HUES64 (cell line): ENCODE measurements around the gene NT5DC4.

Experiments
- H3K27ac ChIP-seq: 2 replicates; pipeline ENCODE4 v1.7.0; 2013; ENCODE audit warnings: low read depth, low read length, inconsistent platforms
- H3K27me3 ChIP-seq: 2 replicates; pipeline ENCODE4 v1.6.1; 2013; ENCODE audit warnings: mild to moderate bottlenecking, low read length; ENCODE audit not compliant: insufficient read depth
- H3K36me3 ChIP-seq: 2 replicates; pipeline ENCODE4 v1.6.1; 2013; ENCODE audit warnings: mild to moderate bottlenecking, low read length; ENCODE audit not compliant: insufficient read depth
- H3K4me1 ChIP-seq: 2 replicates; pipeline ENCODE4 v1.6.1; 2013; ENCODE audit warnings: mild to moderate bottlenecking, low read length, moderate library complexity; ENCODE audit not compliant: insufficient read depth
- H3K4me3 ChIP-seq: 2 replicates; pipeline ENCODE4 v1.5.1; 2013; ENCODE audit warnings: mild to moderate bottlenecking, low read length, moderate library complexity
- H3K9ac ChIP-seq: 2 replicates; pipeline ENCODE4 v1.6.1; 2013; ENCODE audit warnings: mild to moderate bottlenecking, low read depth, low read length
- H3K9me3 ChIP-seq: 2 replicates; pipeline ENCODE4 v1.6.1; 2013; ENCODE audit warnings: low read depth, low read length; ENCODE audit not compliant: insufficient read depth
- WGBS: fragments of 150-250, 120-280 bp; methylation state at CpG from one replicate; pipeline ENCODE4 v1.1.7; 2013; ENCODE audit warnings: missing lambda C conversion rate; 5-methylcytosine and 5-hydroxymethylcytosine counted together

NT5DC4 gene

DNA sequence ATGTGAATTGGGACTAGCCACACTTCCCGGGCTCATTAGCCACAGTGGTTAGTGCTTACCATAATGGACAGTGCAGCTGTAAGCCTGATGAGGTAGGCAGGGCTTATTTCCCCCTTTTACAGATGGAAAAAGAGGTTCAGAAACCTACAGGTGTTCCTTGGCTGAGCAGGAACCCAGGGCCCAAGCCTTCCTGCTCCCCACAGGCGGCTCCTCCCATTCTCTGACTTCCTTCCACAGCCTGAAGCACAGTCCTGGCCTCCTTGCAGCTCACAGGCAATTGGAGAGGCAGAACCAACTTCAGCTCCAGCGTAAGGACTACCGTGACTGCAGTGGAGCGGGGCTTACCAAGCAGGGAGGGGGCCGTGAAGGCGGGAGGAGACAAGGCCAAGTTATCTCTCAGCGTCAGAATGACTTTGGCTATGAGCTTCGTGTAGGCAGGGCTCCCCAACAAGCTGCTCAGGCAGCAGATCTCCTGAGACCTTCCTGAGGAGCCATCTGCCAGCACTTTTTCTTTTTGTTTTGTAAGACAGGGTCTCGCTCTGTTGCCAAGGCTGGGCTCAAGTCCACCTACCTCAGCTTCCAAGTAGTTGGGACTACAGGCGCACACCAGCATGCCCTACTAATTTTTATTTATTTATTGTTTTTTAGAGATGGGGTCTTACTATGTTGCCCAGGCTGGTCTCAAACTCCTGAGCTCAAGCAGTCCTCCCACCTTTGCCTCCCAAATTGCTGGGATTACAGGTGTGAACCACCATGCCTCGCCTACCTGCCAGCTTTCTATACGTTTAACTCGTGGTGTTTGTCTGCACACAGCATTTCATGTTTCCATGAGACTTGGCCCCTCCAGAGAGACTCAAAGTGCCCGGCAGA is 34.2 kb upstream of the NT5DC4 start:
- no peaks in the 10 kb centered on the region for H3K9me3 ChIP-seq
- no peaks in the 10 kb centered on the region for H3K4me1 ChIP-seq
- no peaks in the 10 kb centered on the region for H3K36me3 ChIP-seq
- no peak overlapping the region; the same call in 1 of the 2 replicates for H3K9ac ChIP-seq
- no peak overlapping the region for H3K4me3 ChIP-seq
- H3K27me3 ChIP-seq = no peaks in the 10 kb centered on the region
- WGBS = 90% methylated on average over 14 of the region's 15 CpGs
- no peak overlapping the region for H3K27ac ChIP-seq

DNA sequence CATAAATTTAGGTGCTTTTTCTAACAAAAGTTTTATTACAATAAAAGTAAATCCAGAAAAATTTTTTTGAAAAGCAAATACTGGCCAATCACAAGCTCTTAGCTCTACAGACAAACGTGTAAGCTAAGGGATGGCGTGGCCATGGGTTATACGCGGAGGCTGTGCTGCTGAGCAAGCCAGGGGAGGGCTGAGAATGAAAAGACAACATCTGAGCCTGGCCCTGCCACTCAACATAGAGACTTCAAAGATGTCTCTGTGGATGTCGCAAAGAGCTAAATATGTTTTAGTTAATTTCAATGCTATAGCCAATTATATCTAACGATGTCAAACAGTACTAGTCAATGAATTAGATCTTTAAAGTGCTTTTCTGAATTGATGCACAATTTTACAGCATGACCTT is 33.3 kb upstream of the NT5DC4 start:
- Histone ChIP-seq H3K36me3 (no peaks in the 10 kb centered on the region), H3K4me1 (no peaks in the 10 kb centered on the region), H3K27ac (no peak overlapping the region), H3K9me3 (no peaks in the 10 kb centered on the region), H3K9ac (no peak overlapping the region), H3K27me3 (no peaks in the 10 kb centered on the region), H3K4me3 (no peak overlapping the region)
- 89% methylated on average over 5 of the region's 6 CpGs for WGBS

DNA sequence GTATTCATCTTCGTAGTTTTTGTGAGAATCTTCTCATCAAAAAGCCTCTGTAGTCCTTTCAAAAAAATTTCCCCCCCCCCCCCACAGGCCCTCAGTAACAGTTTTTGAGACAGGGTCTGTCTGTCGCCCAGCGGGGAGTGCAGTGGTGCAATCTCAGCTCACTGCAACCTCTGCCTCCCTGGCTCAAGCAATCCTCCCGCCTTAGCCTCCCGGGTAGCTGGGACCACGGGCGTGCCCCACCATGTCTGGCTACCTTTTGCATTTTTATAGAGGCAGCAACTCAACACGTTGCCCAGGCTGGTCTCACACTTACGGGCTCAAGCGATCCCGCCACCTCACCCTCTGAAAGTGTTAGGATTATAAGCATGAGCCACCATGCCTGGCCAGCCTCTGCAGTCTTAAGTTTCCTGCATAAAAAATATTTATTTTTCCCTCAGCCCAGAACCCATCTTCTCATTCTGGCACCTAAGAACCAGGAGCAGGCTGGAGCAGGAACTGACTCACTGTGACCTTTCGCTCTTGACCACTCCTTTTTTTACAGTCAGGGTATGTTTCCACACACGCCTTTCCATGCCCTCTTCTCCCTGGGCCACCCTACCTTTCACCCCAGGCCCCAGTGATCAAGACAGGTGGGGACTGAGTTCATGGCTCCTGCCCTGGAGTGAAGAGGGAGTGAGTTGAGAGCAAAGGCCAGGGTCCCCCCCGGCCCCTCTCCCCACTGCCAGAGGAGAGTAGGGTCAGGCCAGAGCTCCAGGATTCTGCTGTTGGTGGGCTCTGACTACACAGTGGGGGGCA is 32.5 kb upstream of the NT5DC4 start:
- H3K4me3 ChIP-seq = no peak overlapping the region
- no peaks in the 10 kb centered on the region for H3K4me1 ChIP-seq
- no peak overlapping the region for H3K27ac ChIP-seq
- no peaks in the 10 kb centered on the region for H3K36me3 ChIP-seq
- H3K9me3 ChIP-seq = no peaks in the 10 kb centered on the region
- no peak overlapping the region for H3K9ac ChIP-seq
- WGBS = 93% methylated on average over 14 of the region's 14 CpGs
- H3K27me3 ChIP-seq = no peaks in the 10 kb centered on the region

DNA sequence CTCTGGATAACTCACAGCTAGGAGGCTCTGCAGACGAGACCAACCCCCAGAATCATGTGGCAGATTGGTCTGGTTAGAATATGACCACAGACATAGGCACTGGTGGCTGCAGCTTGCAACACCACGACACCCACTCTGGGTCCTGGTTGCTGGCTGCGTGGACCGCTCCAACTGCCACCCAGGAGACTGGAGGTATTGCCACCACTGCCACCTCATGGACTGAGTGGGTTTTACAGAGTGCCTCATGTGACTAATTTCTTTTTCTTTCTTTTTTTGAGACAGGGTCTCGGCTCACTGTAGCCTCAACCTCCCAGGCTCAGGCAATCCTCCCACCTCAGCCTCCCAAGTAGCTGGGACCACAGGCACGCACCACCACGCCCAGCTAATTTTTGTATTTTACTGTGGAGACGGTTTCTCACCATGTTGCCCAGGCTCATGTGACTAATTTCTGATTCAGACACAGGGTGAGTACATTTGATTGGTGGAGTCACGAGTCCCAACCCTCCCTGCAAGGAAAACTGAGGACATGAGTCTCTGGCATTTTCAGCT is 29.9 kb upstream of the NT5DC4 start:
- no peaks in the 10 kb centered on the region for H3K27me3 ChIP-seq
- H3K9ac ChIP-seq = no peak overlapping the region
- H3K36me3 ChIP-seq = no peaks in the 10 kb centered on the region
- no peaks in the 10 kb centered on the region for H3K4me1 ChIP-seq
- H3K4me3 ChIP-seq = no peak overlapping the region
- H3K27ac ChIP-seq = no peak overlapping the region
- H3K9me3 ChIP-seq = no peaks in the 10 kb centered on the region
- WGBS = 83% methylated on average over 9 of the region's 9 CpGs

DNA sequence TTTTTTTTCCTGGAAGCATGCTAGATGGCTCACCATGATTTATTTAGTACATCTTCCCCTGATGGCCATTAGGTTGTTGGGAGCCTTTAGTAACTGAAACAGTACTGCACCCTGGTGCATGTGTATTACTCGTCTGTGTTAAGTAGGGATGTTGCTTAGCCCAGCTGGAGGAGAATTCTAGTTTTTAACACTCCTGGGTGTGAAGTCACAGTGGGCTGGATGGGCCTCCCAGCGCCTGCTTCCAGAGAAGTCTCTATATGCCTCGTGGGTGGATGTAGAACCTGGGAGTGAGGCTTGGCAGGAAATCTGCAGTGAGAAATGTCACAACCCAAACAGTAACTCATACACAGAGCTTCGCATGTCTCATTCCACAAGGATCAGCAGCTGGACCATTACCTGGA is 28.9 kb upstream of the NT5DC4 start:
- Histone ChIP-seq H3K9me3 (no peaks in the 10 kb centered on the region), H3K4me3 (no peak overlapping the region), H3K27ac (no peak overlapping the region), H3K27me3 (no peaks in the 10 kb centered on the region), H3K36me3 (no peaks in the 10 kb centered on the region), H3K9ac (no peak overlapping the region), H3K4me1 (no peaks in the 10 kb centered on the region)
- WGBS = 86% methylated on average over 4 of the region's 4 CpGs

DNA sequence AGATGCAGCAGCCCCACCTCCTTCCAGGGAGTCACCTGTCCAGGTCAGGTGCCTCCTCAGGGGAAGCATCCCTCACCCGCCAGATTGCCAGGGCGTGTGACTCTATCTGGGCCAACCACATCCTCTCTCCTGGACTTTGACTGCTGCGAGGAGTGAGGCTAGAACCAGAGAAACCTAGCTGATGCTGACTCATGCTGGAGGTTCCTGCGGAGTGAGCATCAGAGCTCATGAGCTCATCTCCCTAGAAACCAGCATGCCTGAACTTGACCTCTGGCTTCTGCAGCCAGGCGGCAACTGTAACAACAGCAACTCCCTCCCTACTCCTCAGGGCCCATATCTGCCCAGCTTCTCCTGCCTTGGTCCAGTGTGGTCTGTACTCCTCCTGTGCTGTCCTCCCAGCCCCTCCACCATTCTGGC is 28.3 kb upstream of the NT5DC4 start:
- Histone ChIP-seq H3K9me3 (no peaks in the 10 kb centered on the region), H3K4me3 (no peak overlapping the region), H3K4me1 (no peaks in the 10 kb centered on the region), H3K9ac (no peak overlapping the region), H3K27me3 (no peaks in the 10 kb centered on the region), H3K36me3 (no peaks in the 10 kb centered on the region), H3K27ac (no peak overlapping the region)
- WGBS = 61% methylated on average over 5 of the region's 5 CpGs

DNA sequence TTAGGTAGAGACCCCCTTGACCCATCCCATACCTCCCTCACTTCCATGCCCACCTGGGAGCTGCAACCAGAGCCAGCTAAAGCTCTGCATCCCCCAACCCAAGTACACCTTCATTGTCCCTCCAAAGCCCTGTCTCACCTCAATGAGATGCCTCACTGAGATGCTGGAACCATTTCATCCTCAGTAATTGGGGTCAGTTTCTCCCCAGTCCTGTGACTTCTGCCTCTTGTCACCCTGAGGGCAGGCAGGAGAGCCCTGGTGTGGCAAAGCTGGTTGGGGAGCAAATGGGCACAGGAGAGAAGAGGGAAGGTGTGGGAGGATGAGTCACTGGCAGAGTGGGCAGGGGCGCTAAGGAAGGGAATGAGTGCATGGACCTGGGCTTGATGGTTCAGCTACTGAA is 27.9 kb upstream of the NT5DC4 start:
- H3K27me3 ChIP-seq = no peaks in the 10 kb centered on the region
- no peaks in the 10 kb centered on the region for H3K9me3 ChIP-seq
- H3K27ac ChIP-seq = no peak overlapping the region
- no peaks in the 10 kb centered on the region for H3K36me3 ChIP-seq
- no peak overlapping the region for H3K4me3 ChIP-seq
- H3K4me1 ChIP-seq = no peaks in the 10 kb centered on the region
- 85% methylated on average over 1 of the region's 1 CpG for WGBS
- H3K9ac ChIP-seq = no peak overlapping the region

DNA sequence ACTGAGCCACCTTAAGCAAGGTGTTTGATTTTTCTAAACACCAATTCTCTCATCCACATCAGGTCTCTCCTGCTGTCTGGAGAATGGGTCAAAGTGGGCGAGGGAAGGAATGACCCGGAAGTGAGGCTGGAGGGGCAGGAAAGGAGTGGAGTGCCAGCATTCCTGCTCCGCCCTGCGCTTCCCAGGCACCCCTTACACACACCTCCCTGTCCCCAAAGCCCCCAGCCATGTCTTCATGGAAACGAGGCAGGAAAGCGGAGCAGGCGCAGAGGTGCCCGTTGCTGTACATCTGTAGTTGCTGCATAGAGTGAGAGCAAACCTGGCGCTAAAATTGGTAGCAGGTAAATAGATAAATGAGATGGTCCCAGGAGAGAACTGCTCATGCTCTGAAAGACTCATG is 27.2 kb upstream of the NT5DC4 start:
- 91% methylated on average over 7 of the region's 9 CpGs for WGBS

DNA sequence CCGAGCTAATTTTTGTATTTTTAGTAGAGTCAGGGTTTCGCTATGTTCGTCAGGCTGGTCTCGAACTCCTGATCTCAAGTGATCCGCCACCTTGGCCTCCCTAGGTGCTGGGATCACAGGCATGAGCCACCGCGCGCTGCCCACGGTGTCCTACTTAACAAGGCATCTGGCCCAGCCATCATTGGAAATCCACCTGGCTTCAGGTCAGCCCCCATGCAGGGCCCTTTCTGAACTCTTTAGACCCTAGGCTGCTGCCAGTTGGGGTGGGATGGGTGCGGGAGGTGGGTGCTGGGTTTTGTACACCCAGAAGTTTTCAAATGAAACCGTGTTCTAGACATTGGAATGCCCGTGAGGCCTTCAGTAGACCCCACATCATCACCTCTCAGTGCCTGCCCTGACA is 26.6 kb upstream of the NT5DC4 start:
- H3K27me3 ChIP-seq = no peaks in the 10 kb centered on the region
- WGBS = 97% methylated on average over 12 of the region's 12 CpGs
- no peak overlapping the region for H3K4me3 ChIP-seq
- no peak overlapping the region for H3K9ac ChIP-seq
- no peak overlapping the region for H3K27ac ChIP-seq
- H3K4me1 ChIP-seq = no peaks in the 10 kb centered on the region
- H3K9me3 ChIP-seq = no peaks in the 10 kb centered on the region
- no peaks in the 10 kb centered on the region for H3K36me3 ChIP-seq

More for the DNA sequence above, 27.2 kb upstream of the NT5DC4 start:
- Histone ChIP-seq H3K9ac (no peak overlapping the region), H3K4me3 (no peak overlapping the region), H3K27me3 (no peaks in the 10 kb centered on the region), H3K4me1 (no peaks in the 10 kb centered on the region), H3K27ac (no peak overlapping the region), H3K36me3 (no peaks in the 10 kb centered on the region), H3K9me3 (no peaks in the 10 kb centered on the region)

DNA sequence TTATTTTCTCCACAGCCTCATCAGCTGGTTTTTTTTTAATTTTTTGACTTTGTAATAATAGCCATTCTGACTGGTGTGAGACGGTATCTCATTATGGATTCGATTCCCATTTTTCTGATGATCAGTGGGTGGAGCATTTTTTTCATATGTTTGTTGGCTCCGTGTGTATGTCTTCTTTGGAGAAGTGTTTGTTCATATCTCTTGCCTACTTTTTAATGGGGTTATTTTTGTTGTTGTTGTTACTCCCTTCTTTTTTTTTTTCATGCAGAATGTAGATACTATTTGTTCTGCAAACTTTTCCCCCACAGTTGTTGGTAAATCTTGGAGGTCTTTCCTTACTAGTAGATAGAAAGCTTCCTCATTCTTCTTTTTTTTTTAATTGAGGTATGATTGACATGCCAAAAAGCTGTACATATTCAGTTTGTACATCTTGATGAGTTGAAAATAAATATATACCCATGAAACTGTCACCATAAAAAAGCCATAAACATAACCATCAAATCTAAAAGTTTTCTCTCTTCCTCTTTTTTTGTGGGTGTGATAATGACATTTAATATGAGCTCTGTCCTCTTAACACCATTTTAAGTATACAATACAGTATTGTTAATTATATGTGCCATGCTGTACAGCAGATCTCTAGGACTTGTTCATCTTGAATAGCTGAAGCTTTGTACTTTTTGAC is 21.8 kb upstream of the NT5DC4 start:
- Histone ChIP-seq H3K27ac (no peak overlapping the region), H3K9me3 (no peaks in the 10 kb centered on the region), H3K4me1 (no peaks in the 10 kb centered on the region), H3K4me3 (no peak overlapping the region), H3K36me3 (no peaks in the 10 kb centered on the region), H3K9ac (no peak overlapping the region), H3K27me3 (no peaks in the 10 kb centered on the region)
- 88% methylated on average over 3 of the region's 3 CpGs for WGBS
